C4-2B (cell line): Measurements from ENCODE around the gene MSANTD3.

Experiments used
- CTCF ChIP-seq: fragments of 450-650 bp; conservative IDR thresholded peaks from 2 replicates; pipeline ENCODE4 v1.5.1; 2017; ENCODE audit warnings: mild to moderate bottlenecking
- ZFX ChIP-seq: fragments of 450-650 bp; IDR thresholded peaks from 2 replicates; pipeline ENCODE4 v1.6.1; 2017

GRCh38 chr9:100486479-100487176 is 59.7 kb downstream of the MSANTD3 start:
- TF ChIP-seq CTCF (peak; percentile 16; the same call in 1 of the 2 replicates), ZFX (no peak)
